ENCODE results near the gene RALGAPA1.

GRCh38 chr14:35653045-35653444 is 156.1 kb downstream of the RALGAPA1 start:
- TF ChIP-seq CTCF (IDR thresholded peaks at IDR 0.05) = no peak
- TF ChIP-seq POLR2AphosphoS5 (IDR thresholded peaks at IDR 0.05) = no peak

Data from suprapubic skin (tissue), 3 donors.